Measurements from ENCODE around the gene COA3. TPM values are rescaled to one million over a fixed set of nuclear protein-coding genes. Genes with fewer than 3 reads are reported as not detected.

COA3 gene
- total RNA-seq, 1 donor from 2014 or later = 89.4 TPM

DNA sequence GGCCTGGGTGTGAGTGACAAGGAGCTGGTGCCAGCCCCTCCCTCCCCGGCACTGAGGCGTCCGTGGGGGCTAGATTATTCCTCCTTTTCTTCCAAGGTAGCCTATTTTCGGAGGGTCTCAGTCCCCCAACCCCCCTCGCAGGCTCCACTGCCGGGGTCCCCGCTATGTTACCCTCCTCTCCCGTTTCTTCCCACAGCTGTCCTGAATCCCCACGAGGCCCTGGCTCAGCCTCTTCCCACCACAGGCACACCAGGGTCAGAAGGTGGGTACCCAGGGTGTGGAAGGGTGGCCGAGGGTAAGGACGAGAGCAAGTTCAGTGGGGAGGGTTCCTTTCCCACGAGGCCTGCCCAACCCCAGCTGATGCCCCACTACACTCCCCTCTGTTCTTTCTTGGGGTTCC lies 36.9 kb downstream of the COA3 start:
- Histone ChIP-seq H3K27ac (peak overlapping the region; percentile 84), H3K9me3 (no peaks in the 10 kb centered on the region), H3K4me3 (peak overlapping the region; percentile 57 to 78), H3K27me3 (no peaks in the 10 kb centered on the region), H3K36me3 (no peaks in the 10 kb centered on the region), H3K4me1 (peaks cover 19% of the 10 kb centered on the region)
- TF ChIP-seq POLR2AphosphoS5 (IDR thresholded peaks at IDR 0.05; ENCODE audit: insufficient read depth in 1 of 2, low read depth in 1 of 2) = no peak
- TF ChIP-seq, protein P1, sequence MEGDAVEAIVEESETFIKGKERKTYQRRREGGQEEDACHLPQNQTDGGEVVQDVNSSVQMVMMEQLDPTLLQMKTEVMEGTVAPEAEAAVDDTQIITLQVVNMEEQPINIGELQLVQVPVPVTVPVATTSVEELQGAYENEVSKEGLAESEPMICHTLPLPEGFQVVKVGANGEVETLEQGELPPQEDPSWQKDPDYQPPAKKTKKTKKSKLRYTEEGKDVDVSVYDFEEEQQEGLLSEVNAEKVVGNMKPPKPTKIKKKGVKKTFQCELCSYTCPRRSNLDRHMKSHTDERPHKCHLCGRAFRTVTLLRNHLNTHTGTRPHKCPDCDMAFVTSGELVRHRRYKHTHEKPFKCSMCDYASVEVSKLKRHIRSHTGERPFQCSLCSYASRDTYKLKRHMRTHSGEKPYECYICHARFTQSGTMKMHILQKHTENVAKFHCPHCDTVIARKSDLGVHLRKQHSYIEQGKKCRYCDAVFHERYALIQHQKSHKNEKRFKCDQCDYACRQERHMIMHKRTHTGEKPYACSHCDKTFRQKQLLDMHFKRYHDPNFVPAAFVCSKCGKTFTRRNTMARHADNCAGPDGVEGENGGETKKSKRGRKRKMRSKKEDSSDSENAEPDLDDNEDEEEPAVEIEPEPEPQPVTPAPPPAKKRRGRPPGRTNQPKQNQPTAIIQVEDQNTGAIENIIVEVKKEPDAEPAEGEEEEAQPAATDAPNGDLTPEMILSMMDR (IDR thresholded peaks at IDR 0.05) = no peak
- DNase-seq (ENCODE audit: extremely low spot score in 2 of 2) = no peak
- intact Hi-C loops (cut with DNase I) = loop anchor here (2.0 to 10.0 kb wide), 3 partner anchors 41 to 187 kb away; partner anchors contain the start of genes BECN1 and PSMC3IP

- Histone ChIP-seq H3K4me3 (peak within 1 kb of the TSS; percentile 57 to 78), H3K27me3 (no peaks in the 10 kb centered on the region), H3K36me3 (no peaks in the 10 kb centered on the region), H3K4me1 (peaks cover 19% of the 10 kb centered on the region), H3K9me3 (no peaks in the 10 kb centered on the region), H3K27ac (peak within 1 kb of the TSS; percentile 84)
- TF ChIP-seq POLR2AphosphoS5 (IDR thresholded peaks at IDR 0.05; ENCODE audit: insufficient read depth in 1 of 2, low read depth in 1 of 2) (peak in 1 of 2 donors; percentile 24), POLR2A (IDR thresholded peaks at IDR 0.05) (no peak)
- TF ChIP-seq, protein P1 (IDR thresholded peaks at IDR 0.05) = no peak
- intact Hi-C loops (cut with DNase I) = loop anchor here (10.0 kb wide), 2 partner anchors 64 to 186 kb away; partner anchors contain the start of genes BECN1 and PSMC3IP
- DNase-seq (ENCODE audit: extremely low spot score in 2 of 2) = no peak
Measured at GRCh38 chr17:42760652-42761581, 37.6 kb downstream of the COA3 start, which contains the start of gene RAMP2. Gene RAMP2 (plus strand): TSS chr17:42761227. CDS start chr17:42761262, 35 bp downstream.

DNA sequence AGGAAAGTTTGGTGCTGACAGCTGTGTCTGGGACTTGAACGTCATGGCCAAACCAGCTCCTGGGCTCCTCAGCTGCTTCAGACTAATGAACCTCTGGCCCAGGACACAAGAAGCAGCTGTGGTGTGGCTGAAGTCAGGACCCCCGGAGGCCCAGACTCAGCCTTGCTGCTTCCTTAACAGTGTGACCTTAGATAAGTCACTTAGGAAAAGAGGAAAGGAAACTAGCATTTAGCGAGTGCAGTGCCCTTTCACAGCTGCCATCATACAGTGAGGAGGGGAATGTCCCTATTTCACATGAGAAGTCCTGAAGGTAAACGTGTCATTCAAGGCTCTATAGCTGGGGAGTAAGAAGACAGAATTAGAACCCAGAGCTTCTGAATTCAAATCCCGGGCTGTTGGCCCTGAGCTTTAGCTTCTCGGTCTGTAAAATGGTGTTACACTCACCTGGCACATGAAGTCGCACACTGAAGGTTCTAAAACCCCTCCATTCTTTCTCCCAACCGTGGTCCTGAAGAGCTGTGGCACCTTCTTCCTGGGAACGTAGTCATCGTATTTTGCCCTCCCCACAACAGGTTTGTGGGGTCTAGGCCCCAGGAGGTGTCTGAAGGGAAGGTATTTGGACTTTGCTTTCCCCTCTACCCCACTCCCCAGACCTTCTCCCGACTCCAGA lies 38.4 kb downstream of the COA3 start:
- TF ChIP-seq, protein P1 (IDR thresholded peaks at IDR 0.05) = no peak
- H3K27ac ChIP-seq = peak overlapping the region; percentile 84
- no peaks in the 10 kb centered on the region for H3K9me3 ChIP-seq
- H3K27me3 ChIP-seq = no peaks in the 10 kb centered on the region
- DNase-seq (ENCODE audit: extremely low spot score in 2 of 2) = no peak
- intact Hi-C loops (cut with DNase I) = loop anchor here (10.0 kb wide), 2 partner anchors 65 to 185 kb away; partner anchors contain the start of genes BECN1 and PSMC3IP
- H3K4me1 ChIP-seq = peaks cover 19% of the 10 kb centered on the region
- H3K36me3 ChIP-seq = no peaks in the 10 kb centered on the region
- peak overlapping the region; percentile 57 to 78 for H3K4me3 ChIP-seq

- peak overlapping the region; percentile 40 for H3K27ac ChIP-seq
Measured at GRCh38 chr17:42754782-42755181, 43.7 kb downstream of the COA3 start.

DNA sequence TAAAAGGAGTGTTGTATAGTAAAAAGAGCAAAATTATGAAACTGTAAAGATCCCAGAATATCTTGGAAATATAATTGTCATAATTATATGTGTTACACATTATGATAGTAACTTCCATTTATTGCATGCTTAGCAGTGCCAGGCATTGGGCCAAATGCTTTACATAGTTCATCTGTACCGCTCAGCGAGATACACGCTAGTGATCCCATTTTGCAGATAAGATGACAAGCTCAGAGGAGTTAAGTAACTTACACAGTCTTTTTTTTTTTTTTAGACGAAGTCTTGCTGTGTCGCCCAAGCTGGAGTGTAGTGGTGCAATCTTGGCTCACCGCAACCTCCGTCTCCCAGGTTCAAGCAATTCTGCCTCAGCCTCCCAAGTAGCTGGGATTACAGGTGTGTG lies 46.9 kb downstream of the COA3 start:
- Histone ChIP-seq H3K27me3 (no peaks in the 10 kb centered on the region), H3K9me3 (no peaks in the 10 kb centered on the region), H3K4me1 (peaks cover 28% of the 10 kb centered on the region), H3K27ac (no peak overlapping the region), H3K4me3 (no peak overlapping the region), H3K36me3 (no peaks in the 10 kb centered on the region)
- DNase-seq (ENCODE audit: extremely low spot score in 2 of 2) = no peak
- TF ChIP-seq POLR2AphosphoS5 (IDR thresholded peaks at IDR 0.05; ENCODE audit: insufficient read depth in 1 of 2, low read depth in 1 of 2) (no peak), POLR2A (IDR thresholded peaks at IDR 0.05) (no peak)
- TF ChIP-seq, protein P1 (IDR thresholded peaks at IDR 0.05) = no peak
- intact Hi-C loops (cut with DNase I) = no loop called here

More at GRCh38 chr17:42754782-42755181, 43.7 kb downstream of the COA3 start:
- peaks cover 18% of the 10 kb centered on the region for H3K4me1 ChIP-seq
- no peaks in the 10 kb centered on the region for H3K27me3 ChIP-seq
- DNase-seq (ENCODE audit: extremely low spot score in 2 of 2) = no peak
- intact Hi-C loops (cut with DNase I) = no loop called here
- no peaks in the 10 kb centered on the region for H3K9me3 ChIP-seq
- TF ChIP-seq POLR2A (IDR thresholded peaks at IDR 0.05) (no peak), POLR2AphosphoS5 (IDR thresholded peaks at IDR 0.05; ENCODE audit: insufficient read depth in 1 of 2, low read depth in 1 of 2) (peak in 1 of 2 donors; percentile 82)
- H3K4me3 ChIP-seq = no peak overlapping the region
- no peaks in the 10 kb centered on the region for H3K36me3 ChIP-seq

All from vagina (tissue), 2 donors.